Subcutaneous abdominal adipose tissue (tissue), 5 donors: ENCODE measurements around the gene LARGE1.

Experiments used
- H3K27ac ChIP-seq: one replicate; pipeline ENCODE4 v1.7.0; 2013; ENCODE audit warnings: low read depth, mild to moderate bottlenecking, inconsistent platforms, low read length, moderate library complexity
- H3K27me3 ChIP-seq, 5 donors: one replicate each; pipeline ENCODE4 v1.7.0; 2013; ENCODE audit warnings: low read length in 5 of 5, inconsistent platforms in 1 of 5; ENCODE audit not compliant: control insufficient read depth in 5 of 5, insufficient read depth in 4 of 5
- H3K36me3 ChIP-seq, 5 donors: one replicate each; pipeline ENCODE4 v1.7.0; 2013; ENCODE audit warnings: low read length in 5 of 5; ENCODE audit not compliant: control insufficient read depth in 5 of 5, insufficient read depth in 5 of 5
- H3K4me1 ChIP-seq, 5 donors: one replicate each; pipeline ENCODE4 v1.7.0; 2013; ENCODE audit warnings: low read length in 5 of 5, mild to moderate bottlenecking in 3 of 5, moderate library complexity in 1 of 5; ENCODE audit not compliant: control insufficient read depth in 5 of 5, insufficient read depth in 5 of 5
- H3K4me3 ChIP-seq, 5 donors: one replicate each; pipeline ENCODE4 v1.7.0; 2013; ENCODE audit warnings: low read length in 5 of 5, low read depth in 1 of 5
- H3K9ac ChIP-seq, 5 donors: one replicate each; pipeline ENCODE4 v1.7.0; 2013; ENCODE audit warnings: low read length in 5 of 5, mild to moderate bottlenecking in 4 of 5, moderate library complexity in 3 of 5
- H3K9me3 ChIP-seq, 5 donors: one replicate each; pipeline ENCODE4 v1.7.0; 2013; ENCODE audit warnings: low read length in 5 of 5; ENCODE audit not compliant: control insufficient read depth in 5 of 5
- donor health status: healthy.
- donor health status: healthy.
- donor health status: healthy.
- donor health status: healthy.
- donor health status: healthy.

LARGE1 gene

GRCh38 chr22:33431300-33431699 lies 489.0 kb downstream of the LARGE1 start:
- Histone ChIP-seq H3K36me3 (peaks cover 0 to 10% (median 9%) of the 10 kb centered on the region in 5 donors), H3K4me1 (no peaks in the 10 kb centered on the region), H3K9ac (no peak overlapping the region), H3K4me3 (no peak overlapping the region), H3K9me3 (no peaks in the 10 kb centered on the region), H3K27me3 (no peaks in the 10 kb centered on the region), H3K27ac (no peak overlapping the region)

- Histone ChIP-seq H3K27me3 (no peaks in the 10 kb centered on the region), H3K9ac (no peak overlapping the region), H3K9me3 (no peaks in the 10 kb centered on the region), H3K27ac (no peak overlapping the region), H3K4me1 (no peaks in the 10 kb centered on the region), H3K36me3 (peaks cover 0 to 10% (median 9%) of the 10 kb centered on the region in 5 donors), H3K4me3 (no peak overlapping the region)
These were observed 491.0 kb downstream of the LARGE1 start for GRCh38 chr22:33429281-33429680.

- Histone ChIP-seq H3K4me1 (no peaks in the 10 kb centered on the region), H3K36me3 (peaks cover 0 to 10% (median 9%) of the 10 kb centered on the region in 5 donors), H3K9ac (no peak overlapping the region), H3K9me3 (no peaks in the 10 kb centered on the region), H3K27me3 (no peaks in the 10 kb centered on the region), H3K4me3 (no peak overlapping the region), H3K27ac (no peak overlapping the region)
These were observed 492.8 kb downstream of the LARGE1 start for GRCh38 chr22:33427461-33427860.

GRCh38 chr22:33426451-33426850 lies 493.8 kb downstream of the LARGE1 start:
- no peaks in the 10 kb centered on the region for H3K27me3 ChIP-seq
- H3K36me3 ChIP-seq = peaks cover 0 to 6% (median 3%) of the 10 kb centered on the region in 5 donors
- no peaks in the 10 kb centered on the region for H3K9me3 ChIP-seq
- no peak overlapping the region for H3K27ac ChIP-seq
- H3K4me3 ChIP-seq = no peak overlapping the region
- peaks cover 0 to 4% (median 0%) of the 10 kb centered on the region in 5 donors for H3K4me1 ChIP-seq
- no peak overlapping the region for H3K9ac ChIP-seq

- Histone ChIP-seq H3K4me3 (no peak overlapping the region), H3K9me3 (no peaks in the 10 kb centered on the region), H3K27ac (no peak overlapping the region), H3K27me3 (no peaks in the 10 kb centered on the region), H3K36me3 (no peaks in the 10 kb centered on the region), H3K9ac (no peak overlapping the region), H3K4me1 (peaks cover 0 to 4% (median 0%) of the 10 kb centered on the region in 5 donors)
These were observed 498.4 kb downstream of the LARGE1 start for GRCh38 chr22:33421859-33422258.

GRCh38 chr22:33418484-33418883 lies 501.8 kb downstream of the LARGE1 start:
- no peak overlapping the region for H3K27ac ChIP-seq
- H3K4me3 ChIP-seq = no peak overlapping the region
- H3K4me1 ChIP-seq = peaks cover 0 to 10% (median 0%) of the 10 kb centered on the region in 5 donors
- H3K9me3 ChIP-seq = peaks cover 0 to 6% (median 0%) of the 10 kb centered on the region in 5 donors
- H3K9ac ChIP-seq = no peak overlapping the region
- no peaks in the 10 kb centered on the region for H3K36me3 ChIP-seq
- no peaks in the 10 kb centered on the region for H3K27me3 ChIP-seq

- Histone ChIP-seq H3K9ac (no peak overlapping the region), H3K27ac (no peak overlapping the region), H3K4me3 (no peak overlapping the region), H3K9me3 (peaks cover 0 to 6% (median 0%) of the 10 kb centered on the region in 5 donors), H3K4me1 (peaks cover 0 to 10% (median 0%) of the 10 kb centered on the region in 5 donors), H3K36me3 (no peaks in the 10 kb centered on the region), H3K27me3 (no peaks in the 10 kb centered on the region)
These were observed 504.9 kb downstream of the LARGE1 start for GRCh38 chr22:33415401-33415800.

GRCh38 chr22:33409079-33409478 lies 511.2 kb downstream of the LARGE1 start:
- no peaks in the 10 kb centered on the region for H3K36me3 ChIP-seq

GRCh38 chr22:33405194-33405593 lies 515.1 kb downstream of the LARGE1 start:
- Histone ChIP-seq H3K4me3 (no peak overlapping the region), H3K9ac (no peak overlapping the region), H3K27ac (no peak overlapping the region), H3K27me3 (no peaks in the 10 kb centered on the region), H3K4me1 (no peaks in the 10 kb centered on the region), H3K9me3 (no peaks in the 10 kb centered on the region), H3K36me3 (peaks cover 0 to 7% (median 0%) of the 10 kb centered on the region in 5 donors)

More at GRCh38 chr22:33409079-33409478, 511.2 kb downstream of the LARGE1 start:
- Histone ChIP-seq H3K27ac (no peak overlapping the region), H3K9ac (no peak overlapping the region), H3K4me1 (no peaks in the 10 kb centered on the region), H3K9me3 (no peaks in the 10 kb centered on the region), H3K27me3 (no peaks in the 10 kb centered on the region), H3K4me3 (no peak overlapping the region)

- no peak overlapping the region for H3K27ac ChIP-seq
- no peaks in the 10 kb centered on the region for H3K9me3 ChIP-seq
- H3K4me1 ChIP-seq = no peaks in the 10 kb centered on the region
- no peaks in the 10 kb centered on the region for H3K27me3 ChIP-seq
- no peak overlapping the region for H3K9ac ChIP-seq
- H3K36me3 ChIP-seq = peaks cover 0 to 7% (median 0%) of the 10 kb centered on the region in 5 donors
- H3K4me3 ChIP-seq = no peak overlapping the region
These were observed 515.6 kb downstream of the LARGE1 start for GRCh38 chr22:33404723-33405122.

GRCh38 chr22:33402325-33402724 lies 518.0 kb downstream of the LARGE1 start:
- Histone ChIP-seq H3K4me1 (no peaks in the 10 kb centered on the region), H3K27me3 (no peaks in the 10 kb centered on the region)

More at GRCh38 chr22:33402325-33402724, 518.0 kb downstream of the LARGE1 start:
- H3K9ac ChIP-seq = no peak overlapping the region
- H3K4me3 ChIP-seq = no peak overlapping the region
- H3K27ac ChIP-seq = no peak overlapping the region
- peaks cover 0 to 7% (median 0%) of the 10 kb centered on the region in 5 donors for H3K36me3 ChIP-seq
- H3K9me3 ChIP-seq = no peaks in the 10 kb centered on the region
